DMS79 treated with DMSO at 0.1 percent for 48 hours (cell line): Measurements from ENCODE around the gene ZDHHC11B.

Source experiments
- DNase-seq: peaks from one replicate; lab custom pipeline; 2025; lab: John Stamatoyannopoulos, UW

The ZDHHC11B gene

DNA sequence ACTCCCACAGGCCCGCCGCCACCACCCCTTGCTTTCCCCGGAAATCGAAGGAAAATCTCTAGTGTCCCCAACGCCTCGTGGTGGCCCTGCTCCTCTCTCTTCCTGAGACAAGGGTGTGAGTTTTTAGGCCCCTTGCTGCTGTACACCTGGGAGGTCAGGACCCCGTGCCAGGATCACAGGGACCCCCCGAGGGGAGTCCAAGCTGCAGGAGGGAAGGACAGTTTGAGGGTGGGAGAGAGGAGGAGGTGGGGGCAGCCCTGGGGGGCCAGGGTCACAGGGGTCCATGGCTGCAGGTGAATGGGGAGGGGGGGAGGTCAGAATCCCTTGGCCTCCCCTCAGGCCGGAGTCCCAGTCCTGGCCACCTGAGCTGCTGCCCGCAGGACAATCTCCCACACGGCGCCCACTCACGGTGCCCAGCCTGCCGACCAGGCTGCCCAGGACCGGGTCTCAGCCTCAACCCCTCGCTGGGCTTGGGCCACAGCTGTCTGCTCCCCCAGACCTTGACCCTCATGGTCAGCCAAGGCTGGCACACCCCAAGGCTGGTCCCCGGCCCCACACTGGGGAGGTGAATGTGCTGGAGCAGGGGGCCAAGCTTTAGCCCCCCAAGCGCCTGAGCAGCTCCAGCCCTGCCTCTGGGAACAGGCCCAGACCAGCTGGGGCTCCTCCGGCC lies 111.2 kb downstream of the ZDHHC11B start:
- no peak for DNase-seq

DNA sequence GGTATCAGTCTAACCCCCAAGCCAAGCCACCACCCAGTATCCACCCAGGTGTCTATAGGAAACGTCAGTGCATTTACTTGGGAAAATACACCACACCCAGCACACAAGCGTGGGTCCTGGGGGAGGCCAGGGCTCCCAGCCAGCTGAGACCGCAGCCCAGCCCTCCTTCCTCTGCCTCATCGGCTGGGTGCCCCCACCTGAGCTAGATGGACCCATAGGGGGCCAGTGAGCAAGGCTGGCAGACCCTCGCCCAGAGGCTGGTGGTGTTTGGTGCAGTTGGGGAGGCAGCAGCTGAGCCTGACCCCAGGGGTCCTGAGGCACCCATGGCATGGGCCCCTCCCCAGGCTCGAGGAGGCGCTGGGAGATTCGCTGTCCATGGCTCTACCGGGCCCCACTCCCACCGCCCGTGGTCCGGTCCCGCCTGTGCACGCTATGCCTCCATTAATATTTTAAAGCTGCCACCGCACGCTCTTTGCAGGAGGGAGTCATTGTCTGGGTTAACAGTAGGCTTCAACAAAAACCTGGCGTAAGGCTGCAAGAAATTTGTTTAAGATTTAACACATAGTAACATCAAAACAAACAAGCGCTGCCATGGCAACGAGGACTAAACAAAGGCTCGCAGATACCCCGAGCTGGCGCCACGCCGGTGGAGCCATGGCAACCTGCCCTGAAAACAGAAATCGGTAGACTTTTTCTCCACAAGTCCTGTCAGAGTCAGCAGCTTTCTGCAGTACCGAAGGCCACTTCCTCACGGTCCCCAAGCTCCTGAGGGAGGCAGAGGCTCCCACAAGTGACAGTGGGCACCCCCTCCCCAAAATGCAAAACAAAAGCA lies 112.0 kb downstream of the ZDHHC11B start:
- peak; percentile 67 for DNase-seq

DNA sequence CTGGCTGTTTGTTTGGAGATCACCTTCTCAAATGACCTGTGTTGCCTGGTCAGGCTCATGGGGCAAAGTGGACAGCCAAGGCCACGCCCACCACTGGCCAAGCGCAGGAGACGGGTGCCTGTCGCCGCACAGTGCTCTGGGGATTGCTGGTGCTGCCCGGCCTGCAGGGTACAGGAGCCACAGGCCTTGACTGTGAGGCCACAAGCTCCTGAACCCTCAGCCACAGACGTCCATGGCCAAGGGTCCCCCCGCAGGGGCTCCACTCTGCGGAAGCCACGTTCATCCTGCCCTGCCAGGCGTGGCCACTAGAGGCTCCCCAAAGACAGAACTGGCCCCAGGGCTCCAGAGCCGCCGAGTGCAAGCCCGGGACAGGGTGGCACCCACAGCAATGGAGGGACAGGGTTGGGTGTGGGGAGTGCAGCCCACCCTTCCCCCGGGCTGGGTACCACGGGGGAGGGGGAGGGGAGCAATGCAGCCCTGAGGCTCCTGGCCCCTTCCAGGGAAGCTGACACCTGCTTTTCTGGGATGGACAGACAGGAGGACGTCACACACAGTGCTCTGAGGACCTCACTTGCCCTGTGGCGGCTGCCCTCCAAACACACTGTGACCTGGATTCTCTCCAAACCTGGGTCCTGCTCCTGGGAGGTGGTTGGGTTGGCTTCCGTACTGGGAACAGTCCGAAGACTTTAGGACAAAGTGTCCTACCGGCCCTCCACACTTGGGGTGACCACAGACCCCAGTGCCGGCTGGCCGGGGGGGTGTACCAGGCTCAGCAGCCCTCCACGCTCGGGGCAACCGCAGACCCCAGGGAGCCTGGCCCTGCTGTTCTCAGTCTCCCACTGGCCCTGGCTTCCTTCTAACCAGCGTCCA lies 112.8 kb downstream of the ZDHHC11B start:
- DNase-seq: no peak

DNA sequence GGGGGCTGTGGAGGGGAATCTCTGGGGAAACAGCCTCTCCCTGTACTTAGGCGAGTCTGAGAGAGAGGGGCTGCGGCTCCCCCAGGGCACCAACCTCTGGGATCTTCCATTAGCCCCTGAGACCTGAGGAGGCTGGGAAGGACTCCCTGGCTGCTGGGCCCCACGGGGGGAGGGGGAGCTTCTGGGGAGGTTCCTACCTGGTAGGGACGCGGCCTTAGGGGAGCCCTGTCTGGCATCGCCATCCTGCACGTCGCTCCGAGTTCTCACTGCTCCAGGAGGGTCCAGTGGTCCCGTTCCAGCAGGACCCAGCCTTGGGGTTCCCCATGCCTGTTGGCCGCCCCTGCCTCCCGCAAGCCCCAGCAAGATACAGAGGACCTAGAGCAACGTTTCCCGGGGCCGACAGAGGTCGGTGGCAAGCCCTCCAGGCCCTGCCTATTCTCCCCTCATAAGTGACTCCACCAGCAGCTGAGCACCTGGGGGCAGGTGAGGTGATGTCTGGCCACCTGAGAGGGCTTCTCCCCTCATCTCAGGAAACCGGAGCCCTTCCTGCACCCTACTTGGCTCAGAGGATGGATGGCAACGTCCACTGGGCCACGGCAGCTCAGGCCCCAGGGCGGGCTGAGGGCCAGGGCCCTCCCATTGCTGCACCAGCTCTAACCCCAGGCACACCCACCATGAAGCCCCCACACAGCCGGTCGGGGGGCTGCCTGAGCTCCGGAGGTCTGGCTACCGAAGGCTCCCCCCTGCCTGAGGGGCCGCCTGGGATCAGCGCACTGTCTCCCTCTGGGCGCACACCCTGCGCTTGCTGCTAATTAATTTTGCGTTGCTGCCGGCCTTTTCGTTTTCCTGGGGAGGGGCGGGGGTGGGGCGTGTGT lies 113.9 kb downstream of the ZDHHC11B start:
- no peak for DNase-seq

DNA sequence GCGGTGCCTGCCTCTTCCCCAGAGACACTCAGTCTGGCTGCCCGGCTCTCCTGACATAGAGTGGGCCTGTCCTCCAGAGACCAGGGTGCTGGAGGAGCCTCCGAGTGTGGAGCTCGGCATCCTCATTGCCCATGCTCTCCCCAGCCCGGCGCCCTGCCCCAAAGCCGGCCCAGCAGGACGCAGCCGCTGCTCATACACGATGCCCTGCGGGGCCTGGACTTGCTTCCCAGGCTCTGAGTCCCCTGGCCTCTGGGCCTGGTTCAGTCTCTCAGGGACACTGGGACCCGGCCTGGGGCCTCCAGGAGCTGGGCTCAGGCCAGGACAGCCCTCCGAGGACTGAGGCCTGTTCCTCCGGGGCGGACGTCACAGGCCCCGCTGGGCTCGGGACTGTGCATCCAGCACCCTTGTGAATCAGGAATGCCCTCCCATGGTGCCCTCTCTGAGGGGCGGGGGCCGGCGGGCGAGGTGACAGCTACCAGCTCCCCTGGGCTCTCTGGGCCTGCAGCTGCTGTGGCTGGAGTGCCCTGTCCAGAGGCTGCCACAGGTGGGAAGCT lies 114.6 kb downstream of the ZDHHC11B start:
- DNase-seq: no peak

DNA sequence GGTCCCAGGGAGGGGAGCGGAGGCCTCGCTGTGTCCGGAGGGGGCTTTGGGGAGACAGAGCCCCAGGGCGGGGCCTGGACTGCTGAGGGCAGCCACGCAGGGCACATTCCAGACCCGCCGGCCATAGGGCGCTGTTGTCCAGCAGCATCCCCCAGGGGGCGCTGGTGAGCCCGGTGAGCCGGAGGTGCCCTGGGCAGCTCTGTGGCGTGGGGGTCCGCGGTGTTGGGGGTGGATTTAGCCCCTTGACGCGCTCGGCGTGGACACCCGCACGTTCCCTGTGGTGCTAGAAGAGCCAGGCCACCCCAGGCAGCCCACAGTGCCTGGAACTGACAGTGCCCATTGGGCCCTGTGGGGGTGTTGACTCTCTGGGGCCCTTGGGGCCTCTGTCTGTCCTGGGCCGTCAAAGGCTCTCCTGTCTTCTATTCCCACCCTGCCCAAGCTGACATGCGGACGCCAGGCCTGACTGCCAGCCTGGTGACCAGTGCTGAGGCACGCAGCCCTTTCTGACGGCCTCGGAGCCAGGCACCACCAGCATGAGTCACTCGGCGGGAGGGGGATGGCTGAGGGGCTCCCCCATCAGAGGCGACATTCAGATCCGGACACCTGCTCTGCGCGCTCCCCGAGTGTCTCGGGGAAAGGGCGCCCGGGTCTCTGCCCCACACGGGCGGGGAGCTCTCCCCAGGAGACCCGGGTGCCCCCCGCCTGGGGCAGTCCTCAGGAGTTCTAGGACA lies 115.3 kb downstream of the ZDHHC11B start:
- no peak for DNase-seq

DNA sequence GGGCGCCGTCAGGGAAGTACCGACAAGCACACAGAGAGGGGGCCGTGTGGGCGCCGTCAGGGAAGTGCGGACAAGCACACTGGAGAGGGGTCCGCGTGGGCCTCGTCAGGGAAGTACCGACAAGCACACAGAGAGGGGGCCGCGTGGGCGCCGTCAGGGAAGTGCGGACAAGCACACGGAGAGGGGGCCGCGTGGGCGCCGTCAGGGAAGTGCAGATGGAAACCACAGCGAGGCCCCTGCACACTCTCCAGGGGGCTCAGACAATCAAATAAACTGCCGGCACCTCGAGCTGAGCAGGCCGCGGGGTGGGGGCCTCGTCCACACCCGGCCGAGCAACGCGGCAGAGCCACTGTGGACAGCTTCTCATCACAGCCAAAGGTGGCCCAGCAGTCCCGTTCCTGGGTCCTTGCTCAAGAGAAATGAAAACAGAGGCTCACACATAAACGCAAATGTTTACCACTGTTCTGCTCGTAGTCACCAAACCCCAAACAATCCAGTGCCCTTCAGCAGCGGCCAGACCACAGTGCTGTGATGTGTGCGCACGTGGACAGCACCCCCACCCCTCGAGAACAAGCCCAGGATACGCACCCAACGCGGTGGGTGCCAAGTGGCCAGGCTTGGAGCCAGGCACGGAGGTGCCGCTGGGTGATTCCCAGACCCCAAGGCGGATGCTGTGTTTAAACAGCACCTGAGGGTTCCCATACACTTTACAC lies 116.1 kb downstream of the ZDHHC11B start:
- no peak for DNase-seq

DNA sequence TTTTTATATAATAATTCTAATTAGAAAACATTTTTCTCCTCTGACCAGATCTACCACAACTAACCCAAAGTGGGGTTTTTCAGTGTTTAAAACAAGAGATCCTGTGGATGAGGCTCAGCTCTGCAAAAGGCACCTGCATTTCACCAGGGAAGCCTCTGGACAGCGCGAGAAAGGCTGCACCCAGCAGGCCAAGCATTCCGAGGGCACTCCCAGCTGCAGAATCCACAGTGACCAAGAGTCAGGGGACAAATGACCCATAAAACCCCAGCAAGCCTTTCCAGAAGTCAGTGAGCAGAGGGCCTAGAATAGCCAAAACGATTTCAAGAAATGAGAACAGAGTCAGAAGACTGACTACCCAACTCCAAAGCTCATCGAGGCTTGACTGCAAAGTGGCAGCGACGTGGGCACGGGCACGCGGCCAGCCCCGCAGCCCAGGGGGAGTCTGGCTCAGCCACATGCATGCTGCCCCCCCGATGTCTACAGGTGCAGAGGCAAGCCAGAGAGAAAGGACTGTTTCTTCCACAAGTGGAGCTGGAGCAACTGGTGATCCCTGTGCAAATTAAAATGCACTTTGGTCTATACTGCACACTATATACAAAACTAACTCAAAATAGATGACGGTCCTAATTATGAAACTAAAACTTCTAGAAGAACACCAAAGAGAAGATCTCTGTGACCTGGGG lies 117.6 kb downstream of the ZDHHC11B start:
- DNase-seq: peak; percentile 54

DNA sequence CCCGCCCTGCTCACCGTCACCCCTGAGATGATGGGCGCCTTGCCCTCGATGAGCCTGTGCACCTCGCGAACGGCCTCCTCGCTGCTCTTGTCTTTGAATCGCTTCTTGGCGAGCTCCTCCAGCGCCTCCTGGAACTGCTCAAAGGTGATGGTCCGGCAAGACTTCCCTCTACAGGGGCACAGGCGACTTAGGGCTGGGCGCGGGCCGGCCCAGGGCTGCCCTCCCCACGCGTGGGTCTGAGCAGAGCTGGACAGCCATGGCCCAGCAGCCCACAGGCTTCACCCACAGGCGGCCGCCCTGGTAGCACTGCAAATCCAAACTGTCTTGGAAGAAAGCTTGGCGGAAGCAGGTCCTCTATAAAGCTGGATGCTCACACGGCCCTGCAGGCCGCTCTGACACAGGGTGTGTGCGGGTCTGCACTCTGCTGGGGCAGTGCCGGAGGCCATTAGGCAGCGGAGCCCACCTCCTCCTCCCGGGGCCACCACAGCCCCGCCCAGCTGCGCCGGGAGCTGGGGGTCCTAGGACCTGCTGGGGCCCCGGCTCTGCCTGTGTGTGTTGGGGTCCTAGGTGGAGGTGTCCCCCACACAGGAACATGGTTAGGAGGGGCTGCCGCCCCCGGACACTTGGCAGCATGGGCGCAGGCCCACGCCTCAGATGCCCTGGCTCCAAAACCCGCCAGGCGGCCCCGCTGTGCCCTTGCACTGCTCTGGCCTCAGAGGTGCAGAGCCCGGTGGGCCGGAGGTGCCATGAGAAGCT lies 118.4 kb downstream of the ZDHHC11B start:
- DNase-seq: no peak

DNA sequence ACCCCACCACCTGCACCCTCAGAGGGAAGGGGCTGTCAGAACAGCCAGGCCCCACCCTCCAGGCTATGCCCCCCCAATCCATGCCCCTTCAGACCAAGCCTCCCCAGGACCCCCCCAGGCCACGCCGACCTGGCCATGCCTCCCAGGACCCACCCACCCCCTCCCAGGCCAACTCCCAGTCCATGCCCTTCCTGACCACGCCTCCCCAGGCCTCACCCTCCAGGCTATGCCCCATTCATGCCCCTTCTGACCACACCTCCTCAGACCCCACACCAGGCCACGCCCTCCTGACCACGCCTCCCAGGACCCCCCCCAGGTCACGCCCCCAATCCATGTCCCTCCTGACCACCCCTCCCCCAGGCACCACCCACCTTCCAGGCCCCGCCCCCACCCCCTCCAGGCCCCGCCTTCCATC lies 119.0 kb downstream of the ZDHHC11B start:
- no peak for DNase-seq

DNA sequence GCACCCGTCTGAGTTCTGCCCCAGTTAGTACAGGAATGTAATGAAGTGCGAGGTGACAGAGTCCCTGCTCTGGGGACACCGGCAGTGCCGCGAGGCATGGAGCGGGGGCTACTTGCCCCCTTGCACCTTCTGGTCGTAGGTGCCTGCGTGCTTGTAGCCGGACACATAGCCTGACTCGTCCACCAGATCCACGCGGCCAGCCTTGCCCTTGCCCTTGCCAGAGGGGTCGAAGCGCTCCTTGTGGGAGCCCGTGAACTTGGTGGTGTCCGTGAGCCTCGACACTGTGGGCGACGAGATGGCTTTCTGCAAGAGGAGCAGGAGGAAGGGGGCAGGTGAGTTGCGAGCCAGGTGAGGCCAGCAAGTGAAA lies 119.6 kb downstream of the ZDHHC11B start:
- no peak for DNase-seq

DNA sequence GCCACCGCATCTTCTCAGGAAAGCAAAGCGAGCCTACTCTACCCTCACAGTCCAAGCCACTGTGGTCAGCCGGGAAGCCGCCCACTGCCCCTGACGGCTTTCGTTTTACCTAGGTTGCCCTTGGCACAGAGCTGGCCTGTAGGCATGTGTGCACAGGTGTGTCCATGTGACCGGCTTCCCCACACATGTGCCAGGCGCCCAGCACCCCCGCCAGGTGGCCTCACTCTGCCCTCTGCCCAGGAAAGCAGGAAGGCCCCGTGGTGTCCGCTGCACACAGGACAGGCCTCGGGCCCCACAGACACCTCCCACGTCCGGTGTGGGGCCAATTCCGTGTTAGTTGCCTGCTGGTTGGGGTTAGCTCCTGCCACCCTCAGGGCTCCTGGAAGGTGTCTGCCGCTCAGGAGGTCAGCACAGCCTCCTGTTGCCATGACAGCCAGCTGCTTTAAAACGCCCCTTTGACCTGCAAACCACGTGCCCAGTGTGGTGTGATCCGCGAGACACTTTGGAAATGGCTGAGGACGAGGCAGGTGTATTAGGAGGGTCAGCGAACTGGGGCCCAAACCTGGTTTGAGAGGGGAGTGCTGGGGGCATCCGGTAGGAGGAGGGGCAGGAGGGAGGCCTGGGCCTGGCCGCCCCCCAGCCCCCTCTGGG lies 120.1 kb downstream of the ZDHHC11B start:
- no peak for DNase-seq

DNA sequence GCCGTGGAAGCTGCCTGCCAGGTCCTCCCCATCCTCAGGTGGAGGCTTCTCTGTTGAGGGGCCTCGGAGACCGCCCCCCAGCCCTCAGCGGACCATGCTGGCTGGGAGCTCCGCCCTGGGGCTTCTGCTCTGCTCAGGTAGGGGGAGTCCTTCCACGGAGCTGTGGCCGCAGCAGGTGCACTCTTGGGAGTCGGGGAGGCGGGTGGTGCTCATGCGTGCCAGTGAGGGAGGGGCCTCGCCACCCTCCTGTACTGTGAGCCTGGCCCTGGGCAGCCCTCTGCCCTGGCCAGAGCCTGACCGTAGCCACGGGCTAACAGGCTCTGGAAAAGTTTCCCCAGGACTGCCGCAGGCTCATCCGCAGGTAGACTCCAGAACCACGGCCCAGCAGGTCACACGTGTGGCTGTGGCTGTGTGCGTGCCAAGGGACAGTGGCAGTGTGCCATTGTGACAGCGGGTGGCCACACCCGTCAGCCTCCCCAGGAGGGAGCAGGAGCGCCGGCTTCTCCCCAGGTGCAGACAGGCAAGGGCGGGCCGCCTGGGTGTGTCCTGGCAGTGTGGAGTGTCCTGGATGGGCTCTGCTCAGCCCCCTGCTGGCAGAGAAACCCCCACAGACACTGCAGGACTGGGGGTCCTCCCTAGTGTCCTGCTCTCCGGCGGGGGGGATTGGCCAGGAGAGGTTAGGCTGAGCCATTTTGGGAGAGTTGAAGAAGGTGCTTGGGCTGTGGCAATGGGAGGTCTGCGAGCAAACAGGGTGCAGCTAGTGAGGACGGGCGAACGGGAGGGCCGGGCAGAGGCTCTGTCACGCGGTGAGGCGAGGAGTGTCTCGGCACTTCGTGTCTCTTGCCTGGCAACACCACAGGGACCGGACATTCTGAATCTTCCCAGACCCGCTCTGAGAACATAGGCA lies 120.8 kb downstream of the ZDHHC11B start:
- no peak for DNase-seq

DNA sequence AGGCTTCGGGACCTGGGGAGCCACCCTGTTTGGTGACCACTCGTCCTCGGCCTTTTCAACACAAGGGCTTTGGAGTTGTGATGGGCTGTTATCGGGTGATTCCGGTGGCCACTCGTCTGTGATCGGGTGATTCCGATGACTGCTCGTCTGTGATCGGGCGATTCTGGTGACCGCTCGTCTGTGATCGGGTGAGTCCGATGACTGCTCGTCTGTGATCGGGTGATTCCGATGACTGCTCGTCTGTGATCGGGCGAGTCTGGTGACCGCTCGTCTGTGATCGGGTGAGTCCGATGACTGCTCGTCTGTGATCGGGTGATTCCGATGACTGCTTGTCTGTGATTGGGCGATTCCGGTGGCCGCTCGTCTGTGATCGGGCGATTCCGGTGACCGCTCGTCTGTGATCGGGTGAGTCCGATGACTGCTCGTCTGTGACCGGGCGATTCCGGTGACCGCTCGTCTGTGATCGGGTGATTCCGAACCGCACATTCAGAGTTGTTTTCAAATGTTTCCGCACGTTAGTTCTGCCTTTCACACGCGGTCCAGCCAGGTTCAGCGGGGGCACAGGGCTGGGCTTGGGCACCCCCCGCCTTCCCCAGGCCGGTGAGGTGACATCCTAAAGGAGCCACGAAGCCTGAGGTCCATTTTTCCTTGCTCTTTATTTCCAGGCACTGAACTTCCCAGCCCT lies 121.6 kb downstream of the ZDHHC11B start:
- no peak for DNase-seq

DNA sequence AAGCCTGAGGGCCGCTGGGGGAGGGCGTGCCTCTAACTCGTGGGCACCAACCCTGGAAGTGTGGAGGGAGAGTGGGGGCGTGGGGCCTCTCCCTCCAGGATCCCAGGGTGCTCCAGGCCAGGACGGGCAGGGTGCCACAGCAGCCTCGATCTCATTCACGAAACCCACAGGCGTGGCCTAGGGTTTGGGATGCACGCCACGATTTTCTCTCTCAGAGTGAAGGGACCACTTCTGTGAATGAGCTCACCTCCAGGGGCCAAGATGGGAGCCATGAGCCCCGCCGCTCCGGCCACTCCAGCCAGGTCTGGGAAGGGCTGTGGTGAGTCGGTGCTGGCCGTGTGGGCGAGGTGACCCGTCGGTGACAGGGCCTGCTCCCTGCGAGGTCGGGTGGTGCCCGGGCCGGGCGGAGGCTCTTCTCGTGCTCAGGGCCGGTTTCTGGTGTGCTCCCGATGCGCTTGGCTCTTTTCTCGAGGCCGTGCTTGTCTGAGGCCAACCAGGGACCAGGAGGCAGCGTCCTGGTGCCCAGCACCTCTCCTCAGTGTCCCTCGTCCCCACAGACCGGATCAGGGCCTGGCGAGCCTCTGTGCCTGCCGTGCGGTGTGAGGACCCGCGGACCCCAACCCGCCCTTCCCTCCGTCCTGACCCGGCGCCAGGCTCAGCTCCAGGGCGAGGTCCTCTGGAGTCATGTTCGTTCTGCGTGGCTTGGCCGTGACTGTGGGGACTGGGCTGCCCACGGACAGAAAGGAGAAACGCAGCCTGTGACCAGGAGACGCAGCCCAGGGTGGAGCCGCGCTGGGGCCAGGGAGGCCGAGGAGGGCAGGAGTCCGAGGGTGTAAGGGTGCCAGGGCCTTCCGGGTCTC lies 122.4 kb downstream of the ZDHHC11B start:
- DNase-seq: no peak
